Peyer's patch (tissue), 4 donors: ENCODE results near the gene OR1D5.

ENCODE experiments used
- POLR2A ChIP-seq, 2 donors: fragments of 450-650 bp; IDR thresholded peaks; one replicate each; pipeline ENCODE4 v1.5.1; 2017; ENCODE audit warnings: antibody characterized with exemption in 2 of 2, mild to moderate bottlenecking in 2 of 2, moderate library complexity in 2 of 2
- TF ChIP-seq, protein P1 (sequence below), 6 experiments: fragments of 450-650 bp in 4 of 6; fragments of 200-600 bp in 2 of 6; sonication (generic) in 1 of 6; IDR thresholded peaks; one replicate each; pipeline ENCODE4 v1.5.1; 2017 to 2019; ENCODE audit warnings: antibody characterized with exemption in 6 of 6, mild to moderate bottlenecking in 3 of 6, moderate library complexity in 1 of 6

DNA sequence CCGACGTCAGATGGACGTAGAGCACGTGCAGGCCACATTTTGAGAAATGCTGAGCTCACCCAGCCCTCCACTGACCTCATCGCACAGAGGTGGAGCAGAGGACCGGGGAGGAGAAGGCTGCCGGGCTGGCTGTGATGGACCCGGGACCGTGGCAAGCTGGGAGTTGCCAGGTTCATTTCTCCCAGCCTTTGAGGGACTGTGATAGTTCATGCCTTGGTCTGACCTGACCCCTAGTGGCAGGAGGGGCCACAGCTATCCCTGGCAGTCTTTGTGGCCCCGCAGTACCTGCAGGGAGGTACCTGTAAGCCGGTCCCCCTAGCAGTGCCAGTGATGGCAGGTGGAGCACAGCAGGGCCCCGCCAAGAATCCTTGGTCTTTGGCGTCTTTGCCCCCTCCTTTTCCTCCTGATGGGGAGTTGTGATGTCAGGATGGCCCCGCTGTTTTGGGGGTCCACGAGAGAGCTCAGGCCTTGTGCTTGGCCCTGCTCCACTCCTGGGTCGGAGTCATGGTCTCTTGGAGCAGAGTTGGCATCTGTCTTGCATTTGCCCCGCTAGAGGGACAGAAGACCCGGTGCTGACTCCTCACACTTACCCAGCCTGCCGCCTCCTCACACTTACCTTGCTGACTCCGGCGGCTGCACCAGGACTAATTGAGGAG, 50.4 kb downstream of the OR1D5 start:
- no peak for TF ChIP-seq POLR2A (IDR thresholded peaks at IDR 0.05)
- TF ChIP-seq, protein P1, sequence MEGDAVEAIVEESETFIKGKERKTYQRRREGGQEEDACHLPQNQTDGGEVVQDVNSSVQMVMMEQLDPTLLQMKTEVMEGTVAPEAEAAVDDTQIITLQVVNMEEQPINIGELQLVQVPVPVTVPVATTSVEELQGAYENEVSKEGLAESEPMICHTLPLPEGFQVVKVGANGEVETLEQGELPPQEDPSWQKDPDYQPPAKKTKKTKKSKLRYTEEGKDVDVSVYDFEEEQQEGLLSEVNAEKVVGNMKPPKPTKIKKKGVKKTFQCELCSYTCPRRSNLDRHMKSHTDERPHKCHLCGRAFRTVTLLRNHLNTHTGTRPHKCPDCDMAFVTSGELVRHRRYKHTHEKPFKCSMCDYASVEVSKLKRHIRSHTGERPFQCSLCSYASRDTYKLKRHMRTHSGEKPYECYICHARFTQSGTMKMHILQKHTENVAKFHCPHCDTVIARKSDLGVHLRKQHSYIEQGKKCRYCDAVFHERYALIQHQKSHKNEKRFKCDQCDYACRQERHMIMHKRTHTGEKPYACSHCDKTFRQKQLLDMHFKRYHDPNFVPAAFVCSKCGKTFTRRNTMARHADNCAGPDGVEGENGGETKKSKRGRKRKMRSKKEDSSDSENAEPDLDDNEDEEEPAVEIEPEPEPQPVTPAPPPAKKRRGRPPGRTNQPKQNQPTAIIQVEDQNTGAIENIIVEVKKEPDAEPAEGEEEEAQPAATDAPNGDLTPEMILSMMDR (IDR thresholded peaks at IDR 0.05), result peak; percentile 64 to 84 (median 76)
